Measurements from ENCODE around the gene HHIPL1. TPM values are rescaled to one million over a fixed set of nuclear protein-coding genes. Genes with fewer than 3 reads are reported as not detected.
A peak's percentile ranks its signal among the peaks of the same experiment; 100 is the strongest.

HHIPL1 gene
- not detected for total RNA-seq

- ChIA-PET POLR2A (no interaction called here), CTCF (no interaction called here)
- no peak for DNase-seq
- Mint-ChIP-seq H3K36me3 (ENCODE audit: low read depth) (no peaks in the 10 kb centered on the region), H3K27me3 (ENCODE audit: low read depth) (peaks cover 31% of the 10 kb centered on the region), H3K4me3 (no peak within 1 kb of the TSS), H3K9me3 (ENCODE audit: insufficient read depth) (no peaks in the 10 kb centered on the region), H3K27ac (no peak within 1 kb of the TSS), H3K4me1 (ENCODE audit: low read depth) (peaks cover 2% of the 10 kb centered on the region)
- no peak for ATAC-seq
Observed at GRCh38 chr14:99644723-99645544, at the start of gene HHIPL1. TSS of gene HHIPL1 (plus strand) at chr14:99645129. CDS start at chr14:99645208, 79 bp downstream.

GRCh38 chr14:99595524-99595923 lies 49.4 kb upstream of the HHIPL1 start:
- CTCF ChIA-PET, result interaction anchor here (1.2 kb wide), 1 partner anchor 12 kb away, joined by 3 read pairs; no protein-coding TSS in a partner anchor

GRCh38 chr14:99596071-99596627 lies 48.8 kb upstream of the HHIPL1 start:
- no peak overlapping the region for H3K4me3 Mint-ChIP-seq
- H3K4me1 Mint-ChIP-seq (ENCODE audit: low read depth), result peaks cover 13% of the 10 kb centered on the region
- H3K27me3 Mint-ChIP-seq (ENCODE audit: low read depth), result no peaks in the 10 kb centered on the region
- no peaks in the 10 kb centered on the region for H3K36me3 Mint-ChIP-seq (ENCODE audit: low read depth)
- CTCF ChIA-PET, result no interaction called here
- no peak for DNase-seq
- no peak for ATAC-seq
- POLR2A ChIA-PET, result no interaction called here
- H3K27ac Mint-ChIP-seq, result no peak overlapping the region
- no peaks in the 10 kb centered on the region for H3K9me3 Mint-ChIP-seq (ENCODE audit: insufficient read depth)

More at GRCh38 chr14:99595524-99595923, 49.4 kb upstream of the HHIPL1 start:
- peak overlapping the region; percentile 29 for H3K27ac Mint-ChIP-seq
- no peaks in the 10 kb centered on the region for H3K9me3 Mint-ChIP-seq (ENCODE audit: insufficient read depth)
- no peak overlapping the region for H3K4me3 Mint-ChIP-seq
- H3K4me1 Mint-ChIP-seq (ENCODE audit: low read depth), result peaks cover 13% of the 10 kb centered on the region
- POLR2A ChIA-PET, result no interaction called here
- ATAC-seq (no peak), DNase-seq (no peak)
- H3K27me3 Mint-ChIP-seq (ENCODE audit: low read depth), result no peaks in the 10 kb centered on the region
- no peaks in the 10 kb centered on the region for H3K36me3 Mint-ChIP-seq (ENCODE audit: low read depth)

GRCh38 chr14:99596772-99597171 lies 48.2 kb upstream of the HHIPL1 start:
- Mint-ChIP-seq H3K27me3 (ENCODE audit: low read depth) (no peaks in the 10 kb centered on the region), H3K36me3 (ENCODE audit: low read depth) (no peaks in the 10 kb centered on the region), H3K27ac (no peak overlapping the region), H3K4me3 (no peak overlapping the region), H3K9me3 (ENCODE audit: insufficient read depth) (no peaks in the 10 kb centered on the region), H3K4me1 (ENCODE audit: low read depth) (peaks cover 17% of the 10 kb centered on the region)
- CTCF ChIA-PET, result no interaction called here
- POLR2A ChIA-PET, result no interaction called here
- DNase-seq, result no peak
- ATAC-seq, result no peak

- ATAC-seq (no peak), DNase-seq (no peak)
- Mint-ChIP-seq H3K36me3 (ENCODE audit: low read depth) (no peaks in the 10 kb centered on the region), H3K4me3 (no peak overlapping the region), H3K27me3 (ENCODE audit: low read depth) (peaks cover 8% of the 10 kb centered on the region), H3K27ac (no peak overlapping the region), H3K4me1 (ENCODE audit: low read depth) (peaks cover 26% of the 10 kb centered on the region), H3K9me3 (ENCODE audit: insufficient read depth) (no peaks in the 10 kb centered on the region)
- ChIA-PET POLR2A (no interaction called here), CTCF (no interaction called here)
Observed at GRCh38 chr14:99597911-99598600, 46.9 kb upstream of the HHIPL1 start.

- CTCF ChIA-PET, result interaction anchor here (0.7 to 1.2 kb wide), 2 partner anchors 74 to 89 kb away, joined by 3 read pairs; no protein-coding TSS in a partner anchor
- ATAC-seq (no peak), DNase-seq (no peak)
- no peak overlapping the region for H3K4me3 Mint-ChIP-seq
- POLR2A ChIA-PET, result no interaction called here
- H3K27ac Mint-ChIP-seq, result no peak overlapping the region
- peaks cover 8% of the 10 kb centered on the region for H3K27me3 Mint-ChIP-seq (ENCODE audit: low read depth)
- peaks cover 26% of the 10 kb centered on the region for H3K4me1 Mint-ChIP-seq (ENCODE audit: low read depth)
- no peaks in the 10 kb centered on the region for H3K36me3 Mint-ChIP-seq (ENCODE audit: low read depth)
- no peaks in the 10 kb centered on the region for H3K9me3 Mint-ChIP-seq (ENCODE audit: insufficient read depth)
Observed at GRCh38 chr14:99598774-99599173, 46.2 kb upstream of the HHIPL1 start.

- H3K27me3 Mint-ChIP-seq (ENCODE audit: low read depth), result peaks cover 8% of the 10 kb centered on the region
- POLR2A ChIA-PET, result no interaction called here
- no peak overlapping the region for H3K4me3 Mint-ChIP-seq
- H3K9me3 Mint-ChIP-seq (ENCODE audit: insufficient read depth), result no peaks in the 10 kb centered on the region
- no peak overlapping the region for H3K27ac Mint-ChIP-seq
- H3K36me3 Mint-ChIP-seq (ENCODE audit: low read depth), result no peaks in the 10 kb centered on the region
- no peak for DNase-seq
- peaks cover 26% of the 10 kb centered on the region for H3K4me1 Mint-ChIP-seq (ENCODE audit: low read depth)
- no peak for ATAC-seq
- CTCF ChIA-PET, result interaction anchor here (0.7 to 1.2 kb wide), 2 partner anchors 74 to 89 kb away, joined by 3 read pairs; no protein-coding TSS in a partner anchor
Observed at GRCh38 chr14:99599393-99599792, 45.5 kb upstream of the HHIPL1 start.

GRCh38 chr14:99600232-99600888 lies 44.6 kb upstream of the HHIPL1 start:
- no peak for ATAC-seq
- DNase-seq, result no peak
- no peaks in the 10 kb centered on the region for H3K9me3 Mint-ChIP-seq (ENCODE audit: insufficient read depth)
- H3K36me3 Mint-ChIP-seq (ENCODE audit: low read depth), result no peaks in the 10 kb centered on the region
- H3K27me3 Mint-ChIP-seq (ENCODE audit: low read depth), result peaks cover 8% of the 10 kb centered on the region
- CTCF ChIA-PET, result interaction anchor here (0.9 kb wide), 1 partner anchor 9 kb away, joined by 3 read pairs; no protein-coding TSS in a partner anchor
- POLR2A ChIA-PET, result no interaction called here
- no peak overlapping the region for H3K4me3 Mint-ChIP-seq
- no peak overlapping the region for H3K27ac Mint-ChIP-seq
- peaks cover 19% of the 10 kb centered on the region for H3K4me1 Mint-ChIP-seq (ENCODE audit: low read depth)

GRCh38 chr14:99601361-99601831 lies 43.5 kb upstream of the HHIPL1 start:
- CTCF ChIA-PET, result interaction anchor here (0.9 kb wide), 1 partner anchor 8 kb away, joined by 3 read pairs; no protein-coding TSS in a partner anchor
- Mint-ChIP-seq H3K4me3 (no peak overlapping the region), H3K27me3 (ENCODE audit: low read depth) (peaks cover 8% of the 10 kb centered on the region), H3K36me3 (ENCODE audit: low read depth) (no peaks in the 10 kb centered on the region), H3K9me3 (ENCODE audit: insufficient read depth) (no peaks in the 10 kb centered on the region), H3K27ac (no peak overlapping the region), H3K4me1 (ENCODE audit: low read depth) (peaks cover 19% of the 10 kb centered on the region)
- no peak for DNase-seq
- ATAC-seq, result no peak
- POLR2A ChIA-PET, result no interaction called here

GRCh38 chr14:99602054-99602787 lies 42.7 kb upstream of the HHIPL1 start:
- ChIA-PET POLR2A (no interaction called here), CTCF (no interaction called here)
- H3K4me3 Mint-ChIP-seq, result peak overlapping the region; percentile 58
- no peaks in the 10 kb centered on the region for H3K36me3 Mint-ChIP-seq (ENCODE audit: low read depth)
- H3K4me1 Mint-ChIP-seq (ENCODE audit: low read depth), result peaks cover 19% of the 10 kb centered on the region
- no peaks in the 10 kb centered on the region for H3K9me3 Mint-ChIP-seq (ENCODE audit: insufficient read depth)
- peak overlapping the region; percentile 75 for H3K27ac Mint-ChIP-seq
- peaks cover 8% of the 10 kb centered on the region for H3K27me3 Mint-ChIP-seq (ENCODE audit: low read depth)
- ATAC-seq (no peak), DNase-seq (peak; percentile 31)

GRCh38 chr14:99602788-99603415 lies 42.0 kb upstream of the HHIPL1 start:
- ATAC-seq, result no peak
- Mint-ChIP-seq H3K4me3 (peak overlapping the region; percentile 58), H3K27me3 (ENCODE audit: low read depth) (peaks cover 8% of the 10 kb centered on the region), H3K9me3 (ENCODE audit: insufficient read depth) (no peaks in the 10 kb centered on the region), H3K36me3 (ENCODE audit: low read depth) (no peaks in the 10 kb centered on the region), H3K4me1 (ENCODE audit: low read depth) (peaks cover 19% of the 10 kb centered on the region), H3K27ac (no peak overlapping the region)
- ChIA-PET CTCF (interaction anchor here (1.3 kb wide), 1 partner anchor 80 kb away, joined by 3 read pairs; no protein-coding TSS in a partner anchor), POLR2A (interaction anchor here (0.6 to 1.3 kb wide), 3 partner anchors 13 to 123 kb away, joined by 3 to 6 read pairs (median 3); no protein-coding TSS in a partner anchor)
- no peak for DNase-seq

Measured in activated CD8-positive, alpha-beta T cell treated with anti-CD3 and anti-CD28 coated beads, Interleukin-2, amount 10 ng/mL, durations not matched to agents 7 days and 5 days (primary cell).